Right lobe of liver (tissue), 4 donors: ENCODE measurements around the gene EXD3.

Experiments used
- CTCF ChIP-seq, 4 donors: fragments of 200-600 bp in 3 of 4; fragments of 450-650 bp in 1 of 4; IDR thresholded peaks; one replicate each; pipeline versions ENCODE4 v1.5.1 to v1.8.0; 2016 to 2022; ENCODE audit warnings: antibody characterized with exemption in 4 of 4, mild to moderate bottlenecking in 2 of 4
- POLR2A ChIP-seq: fragments of 450-650 bp; IDR thresholded peaks from one replicate; pipeline ENCODE4 v1.6.1; 2017; ENCODE audit warnings: antibody characterized with exemption, mild to moderate bottlenecking
- donor health status: DM: no; HTN: no; CAD: no.
- donor health status: DM: no; HTN: no; CAD: no.
- donor health status: DM: no; HTN: yes; CAD: no.

- TF ChIP-seq CTCF (IDR thresholded peaks at IDR 0.05) = no peak
- no peak for TF ChIP-seq POLR2A
Measured at GRCh38 chr9:137455359-137455991, 32.5 kb upstream of the EXD3 start.
